NOMO-1 treated with dmso at 0.1 percent for 144 hours (cell line): ENCODE results near the gene PLOD3.

Experiments used
- DNase-seq: peaks from one replicate; lab custom pipeline; 2025; ENCODE audit not compliant: unreplicated experiment; lab: John Stamatoyannopoulos, UW

Gene PLOD3

GRCh38 chr7:101239191-101239950, 22.0 kb upstream of the PLOD3 start:
- DNase-seq = no peak

DNA sequence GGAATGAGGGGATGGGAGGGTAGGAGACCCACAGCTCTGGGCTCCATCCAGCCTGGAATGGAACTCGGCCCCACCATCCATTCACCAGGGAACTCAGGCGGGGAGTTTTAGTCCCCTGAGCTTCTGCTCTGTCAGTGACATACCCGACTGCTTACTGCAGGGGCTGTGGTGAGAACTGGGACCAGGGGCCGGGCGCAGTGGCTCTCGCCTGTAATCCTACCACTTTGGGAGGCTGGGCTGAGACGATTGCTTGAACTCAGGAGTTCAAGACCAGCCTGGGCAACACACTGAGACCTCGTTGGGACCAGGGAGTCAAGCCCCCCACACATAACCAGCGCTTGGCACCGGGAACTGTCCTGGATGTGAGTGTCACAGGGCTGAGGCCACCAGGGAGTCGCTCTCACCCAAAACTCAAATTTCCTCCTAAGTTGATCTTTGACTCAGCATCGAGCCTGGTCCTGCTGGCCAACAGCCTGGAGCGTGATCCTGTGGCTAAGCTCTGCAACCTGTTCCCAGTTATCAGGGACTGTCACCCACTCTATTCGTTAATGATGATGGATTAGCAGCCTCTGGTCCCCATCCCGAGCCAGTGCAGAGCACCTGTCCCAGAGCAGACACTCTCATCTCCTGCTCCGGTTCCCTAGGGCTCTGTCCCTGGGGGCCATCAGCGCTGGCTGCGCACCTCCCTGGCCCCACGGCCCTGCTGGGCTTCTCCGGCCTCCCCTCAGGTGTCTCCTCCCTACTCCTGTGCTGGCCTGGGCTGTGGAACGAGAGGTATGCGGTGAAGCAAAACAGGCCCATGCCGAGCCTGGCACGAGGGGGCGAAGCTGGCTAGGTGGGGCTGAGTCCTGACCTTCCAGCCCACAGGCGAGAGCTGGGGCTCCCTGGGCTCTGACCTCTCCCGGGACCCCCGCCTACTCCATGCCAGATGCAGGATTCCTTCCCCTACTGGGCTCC, 21.1 kb upstream of the PLOD3 start:
- no peak for DNase-seq

- peak; percentile 33 for DNase-seq
These were observed 20.1 kb upstream of the PLOD3 start, which contains the start of gene CLDN15 for GRCh38 chr7:101237206-101238067. TSS of gene CLDN15 (minus strand) at chr7:101237802. CDS start at chr7:101237581, 221 bp downstream.

DNA sequence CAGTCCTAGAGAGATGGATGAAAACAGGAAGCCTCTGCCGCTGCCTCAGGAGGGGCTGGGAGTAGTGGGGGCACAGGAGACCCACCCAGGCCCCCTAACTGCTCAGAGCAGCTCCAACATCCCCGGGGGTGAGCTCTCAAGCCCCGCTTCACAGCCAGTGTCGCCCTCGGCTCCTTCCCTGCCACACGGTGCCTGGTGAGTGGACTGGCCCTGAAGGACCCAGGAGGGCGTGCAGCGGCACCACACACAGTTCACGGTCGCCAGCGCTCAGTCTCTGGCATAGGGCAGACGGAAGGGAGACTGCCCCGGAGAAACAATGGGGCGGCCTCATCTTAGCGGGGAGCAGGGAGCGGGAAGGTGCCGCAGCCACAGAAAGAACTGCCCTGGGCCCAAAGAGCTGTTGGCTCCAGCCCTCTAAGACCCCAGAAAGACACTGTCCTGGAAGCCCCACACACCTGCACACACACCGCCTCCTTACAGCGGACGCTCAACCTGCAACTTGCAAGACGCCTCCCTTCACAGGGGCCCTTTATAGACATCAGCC, 19.0 kb upstream of the PLOD3 start:
- no peak for DNase-seq

DNA sequence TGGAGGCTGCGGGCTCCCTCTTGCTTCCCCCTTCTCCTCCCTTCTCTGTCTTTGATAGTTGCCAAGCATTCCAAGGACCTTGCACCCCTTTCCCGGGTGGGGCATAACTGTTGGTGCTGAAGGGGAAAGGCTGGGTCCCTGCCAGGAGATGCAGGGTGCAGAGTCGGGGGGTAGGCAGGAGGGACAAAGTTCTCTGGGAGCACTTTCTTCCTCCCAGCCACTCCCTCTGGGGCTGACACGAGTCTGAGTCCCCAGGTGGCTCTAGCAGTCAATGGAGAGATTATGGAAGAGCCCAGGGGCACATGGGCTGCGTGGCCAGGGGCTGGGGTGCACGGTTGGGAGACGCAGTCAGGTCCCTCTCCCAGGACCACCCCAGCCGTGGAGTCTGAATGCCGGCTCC, 18.1 kb upstream of the PLOD3 start:
- DNase-seq = no peak

DNA sequence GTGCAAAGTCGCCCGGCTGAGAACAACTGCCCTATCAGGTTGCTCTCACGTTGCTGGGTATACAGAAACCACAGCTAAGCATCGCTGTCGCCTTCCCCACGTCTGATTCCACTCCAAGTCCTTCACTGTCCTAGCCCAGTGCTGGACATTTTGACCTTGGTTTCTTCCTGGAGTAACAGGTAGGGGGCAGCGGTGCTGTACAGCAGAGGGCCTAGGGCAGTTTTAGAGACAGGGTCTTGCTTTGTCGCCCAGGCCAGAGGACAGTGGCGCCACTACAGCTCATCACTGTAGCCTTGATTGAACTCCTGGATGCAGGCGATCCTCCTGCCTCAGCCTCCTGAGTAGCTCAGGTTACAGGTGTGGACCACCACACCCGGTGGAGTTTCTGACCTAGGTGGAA, 17.7 kb upstream of the PLOD3 start:
- no peak for DNase-seq

GRCh38 chr7:101234636-101235035, 17.3 kb upstream of the PLOD3 start:
- no peak for DNase-seq

DNA sequence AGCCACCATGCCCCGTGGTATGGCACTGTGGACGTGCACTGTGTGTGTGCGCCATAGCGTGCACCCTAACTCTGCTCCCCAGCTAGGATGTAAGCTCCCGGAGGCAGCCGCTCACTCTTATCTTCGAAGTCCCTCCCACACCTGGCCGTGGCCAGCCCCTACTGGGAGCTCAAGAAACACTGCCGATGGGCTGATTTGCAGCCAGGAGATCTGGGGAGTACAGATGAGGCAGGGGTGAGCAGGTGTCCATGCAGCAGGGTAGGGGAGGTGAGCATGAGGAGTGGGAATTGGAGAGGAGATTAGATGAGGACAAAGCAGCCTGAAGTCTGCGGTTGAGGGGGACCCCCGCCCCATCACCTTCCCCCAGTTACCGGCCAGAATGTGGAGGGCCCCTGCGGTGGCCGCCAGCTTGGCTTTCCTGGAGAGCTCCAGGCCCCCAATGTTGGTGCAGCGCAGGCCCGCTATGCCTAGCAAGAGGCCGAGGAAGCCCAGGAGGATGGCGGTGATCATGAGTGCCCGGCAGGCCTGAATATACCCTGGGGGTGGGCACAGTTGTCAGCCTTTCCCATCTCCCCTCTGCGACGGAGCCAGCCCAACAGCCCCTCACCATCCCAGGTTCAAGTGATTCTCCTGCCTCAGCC, 16.6 kb upstream of the PLOD3 start:
- DNase-seq = no peak

DNA sequence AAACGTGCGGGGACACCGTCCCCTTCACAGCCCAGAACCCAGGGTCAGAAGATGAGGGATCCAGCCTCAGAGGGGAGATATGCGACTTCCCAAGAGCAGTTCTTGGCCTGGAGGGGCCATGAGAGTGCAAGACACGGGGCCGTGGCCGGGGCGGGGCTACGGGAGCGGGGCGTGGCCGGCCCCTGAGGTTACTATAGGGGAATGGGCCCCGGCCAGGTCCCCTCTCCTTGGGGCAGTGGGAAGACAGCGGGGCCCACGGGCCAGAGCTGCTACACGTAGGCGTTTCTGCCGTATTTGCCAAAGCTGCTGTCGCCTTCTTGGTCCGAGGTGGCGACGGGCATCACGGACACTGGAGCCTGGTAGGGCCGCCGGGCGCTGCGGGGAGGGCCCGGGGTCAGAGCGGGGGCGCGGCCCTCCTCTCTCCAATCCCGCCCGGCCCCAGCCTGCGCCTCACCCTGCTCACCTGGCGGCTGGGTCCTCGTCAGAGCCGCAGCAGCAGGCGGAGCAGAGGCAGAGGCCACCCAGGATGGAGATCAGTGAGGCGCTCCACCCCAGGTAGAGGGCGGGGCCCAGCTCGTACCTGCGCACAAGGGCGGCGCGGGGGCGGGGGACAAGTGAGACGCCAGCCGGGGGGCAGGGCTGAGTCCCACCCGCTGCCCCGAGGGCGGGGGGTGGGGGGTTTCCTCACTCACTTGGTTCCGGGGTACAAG, 14.9 kb upstream of the PLOD3 start:
- no peak for DNase-seq

GRCh38 chr7:101231644-101232043, 14.3 kb upstream of the PLOD3 start:
- no peak for DNase-seq

GRCh38 chr7:101226721-101227120, 9.3 kb upstream of the PLOD3 start:
- DNase-seq = no peak

DNA sequence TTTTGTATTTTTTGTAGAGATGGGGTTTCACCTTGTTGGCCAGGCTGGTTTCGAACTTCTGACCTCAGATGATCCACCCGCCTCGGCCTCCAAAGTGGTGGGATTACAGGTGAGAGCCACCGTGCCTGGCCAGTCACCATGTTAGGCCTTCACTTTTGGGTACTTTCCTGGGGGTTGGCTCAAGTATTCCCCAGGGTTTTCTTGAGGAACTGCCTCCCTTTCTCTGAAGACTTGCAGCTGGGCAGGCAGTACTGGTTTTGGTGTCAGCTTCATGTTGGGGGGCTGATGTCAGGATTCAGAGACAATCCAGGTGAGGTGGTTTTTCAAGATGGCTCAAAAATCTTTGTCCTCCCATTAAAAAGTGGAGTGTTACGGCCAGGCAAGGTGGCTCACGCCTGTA, 8.3 kb upstream of the PLOD3 start:
- no peak for DNase-seq

GRCh38 chr7:101223528-101223927, 6.1 kb upstream of the PLOD3 start:
- no peak for DNase-seq

DNA sequence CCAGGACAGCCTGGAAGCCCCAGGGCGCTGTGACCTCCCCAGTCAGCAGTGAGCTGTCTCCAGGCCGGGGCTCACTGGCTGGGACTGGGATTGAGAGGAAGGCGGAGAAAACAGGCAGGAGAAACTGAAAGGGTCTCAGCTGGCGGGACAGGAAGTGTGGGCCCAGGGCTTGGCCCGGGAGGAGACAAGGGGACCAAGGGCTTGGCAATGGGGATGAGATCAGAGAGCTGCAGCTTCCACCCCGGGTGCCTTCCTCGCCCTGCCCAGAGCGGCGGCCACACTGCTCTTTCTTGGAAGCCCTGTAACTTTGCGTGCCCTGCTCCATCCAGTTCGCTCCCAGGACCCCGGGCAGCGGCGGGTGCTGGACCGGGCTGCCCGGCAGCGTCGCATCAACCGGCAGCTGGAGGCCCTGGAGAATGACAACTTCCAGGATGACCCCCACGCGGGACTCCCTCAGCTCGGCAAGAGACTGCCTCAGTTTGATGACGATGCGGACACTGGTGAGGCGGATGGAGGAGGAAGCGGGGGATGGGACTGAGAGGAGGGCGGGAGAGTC, 5.0 kb upstream of the PLOD3 start:
- DNase-seq = no peak

- DNase-seq = no peak
These were observed 2.9 kb upstream of the PLOD3 start for GRCh38 chr7:101220295-101220694.

DNA sequence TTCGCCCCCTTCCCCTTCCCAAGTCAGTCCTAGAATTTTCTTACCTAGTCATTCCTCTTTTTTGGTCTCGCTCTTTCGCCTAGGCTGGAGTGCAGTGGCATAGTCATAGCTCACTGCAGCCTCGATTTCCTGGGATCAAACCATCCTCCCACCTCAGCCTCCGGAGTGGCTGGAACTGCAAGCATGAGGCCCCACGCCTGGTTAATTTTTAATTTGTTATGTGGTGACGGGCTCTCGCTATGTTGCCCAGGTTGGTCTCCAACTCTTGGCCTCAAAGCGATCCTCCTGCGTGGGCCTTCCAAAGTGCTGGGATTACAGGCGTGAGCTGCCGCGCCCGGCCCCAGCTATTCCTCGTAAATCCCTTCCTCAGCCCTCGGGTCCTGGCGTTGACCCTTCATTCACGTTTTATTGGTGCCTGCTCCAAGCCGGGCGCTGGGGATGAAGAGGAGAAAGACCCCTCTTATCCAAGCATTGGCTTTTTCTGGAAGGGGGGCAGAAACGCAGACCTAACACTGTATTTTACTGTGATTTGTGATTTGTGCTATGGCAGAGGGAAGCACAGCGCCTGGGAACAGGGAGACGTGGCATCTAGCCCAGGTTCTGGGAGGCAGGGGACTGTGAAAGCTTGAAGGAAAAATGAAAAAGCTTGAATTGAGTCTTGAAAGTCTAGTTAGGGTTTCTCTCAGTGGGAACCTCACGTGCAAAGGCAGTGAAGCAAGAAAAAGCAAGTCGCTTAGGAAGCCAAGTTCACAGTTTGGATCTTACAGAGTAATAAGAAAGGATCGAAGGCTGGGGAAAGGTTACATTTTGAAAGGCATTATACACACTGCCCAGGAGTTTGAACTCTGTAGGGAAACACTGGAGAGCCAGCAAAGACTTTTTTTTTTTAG, 1.1 kb upstream of the PLOD3 start:
- DNase-seq = no peak

- DNase-seq = no peak
These were observed 457 bp downstream of the PLOD3 start for GRCh38 chr7:101216860-101217387.
